Motor neuron (in vitro differentiated cells): ENCODE data around the gene CA6. TPM values are rescaled to one million over a fixed set of nuclear protein-coding genes. Genes with fewer than 3 reads are reported as not detected.
A peak's percentile ranks its signal among the peaks of the same experiment; 100 is the strongest.
"Not testable (repeated sequence)": the region's sequence is repeated elsewhere in the genome, so short reads cannot be mapped to it uniquely, and the experiment has no call there.

ENCODE experiments used
- ATAC-seq, 8 experiments: fragments of 200-7000 bp; cut with Tn5 transposase; replicated peaks in 6 of 8; 2 replicates each; pipeline ENCODE4 v1.8.0; 2021; ENCODE audit warnings: mild to moderate bottlenecking in 8 of 8, moderate library complexity in 8 of 8
- H3K27ac ChIP-seq, 2 donors: fragments of 250-450 bp; sonication (Bioruptor Pico); 2 replicates each; pipeline ENCODE4 v1.9.0; 2021; ENCODE audit warnings: antibody characterized with exemption in 2 of 2, mild to moderate bottlenecking in 2 of 2, moderate library complexity in 1 of 2
- H3K4me1 ChIP-seq, 2 donors: fragments of 250-450 bp; sonication (Bioruptor Pico); replicated peaks in 1 of 2; 2 replicates each; pipeline ENCODE4 v1.6.1; 2021; ENCODE audit warnings: antibody characterized with exemption in 2 of 2, mild to moderate bottlenecking in 2 of 2, moderate library complexity in 1 of 2
- H3K4me3 ChIP-seq, 5 donors: fragments of 250-450 bp; sonication (Bioruptor Pico); 2 replicates each; pipeline ENCODE4 v1.9.0; 2021; ENCODE audit warnings: antibody characterized with exemption in 5 of 5, mild to moderate bottlenecking in 5 of 5, moderate library complexity in 4 of 5
- WGBS, 10 experiments: fragments of 450-650 bp; shearing (Covaris generic); methylation state at CpG; one replicate each; pipeline ENCODE4 v1.0.0; 2022; 5-methylcytosine and 5-hydroxymethylcytosine counted together
- in situ Hi-C, 9 experiments: fragments of 400-800 bp; cut with MboI; loops; one replicate each; pipeline ENCODE4 v1.15.0; 2021; ENCODE audit warnings: low sequenced_read_pairs in 9 of 9, low pct_unique_long_range_greater_than_20kb in 2 of 9; ENCODE audit not compliant: unreplicated experiment in 9 of 9
- total RNA-seq, 8 experiments: library from RNA; unstranded; fragments of 300-600 nt; gene quantifications; 2 replicates each; pipeline versions ENCODE4 v1.2.3 to v1.2.4, GENCODE V29; 2022

The CA6 gene
- total RNA-seq, 8 experiments from 2014 or later: 0.17 to 0.52 TPM; not detected in 6

DNA sequence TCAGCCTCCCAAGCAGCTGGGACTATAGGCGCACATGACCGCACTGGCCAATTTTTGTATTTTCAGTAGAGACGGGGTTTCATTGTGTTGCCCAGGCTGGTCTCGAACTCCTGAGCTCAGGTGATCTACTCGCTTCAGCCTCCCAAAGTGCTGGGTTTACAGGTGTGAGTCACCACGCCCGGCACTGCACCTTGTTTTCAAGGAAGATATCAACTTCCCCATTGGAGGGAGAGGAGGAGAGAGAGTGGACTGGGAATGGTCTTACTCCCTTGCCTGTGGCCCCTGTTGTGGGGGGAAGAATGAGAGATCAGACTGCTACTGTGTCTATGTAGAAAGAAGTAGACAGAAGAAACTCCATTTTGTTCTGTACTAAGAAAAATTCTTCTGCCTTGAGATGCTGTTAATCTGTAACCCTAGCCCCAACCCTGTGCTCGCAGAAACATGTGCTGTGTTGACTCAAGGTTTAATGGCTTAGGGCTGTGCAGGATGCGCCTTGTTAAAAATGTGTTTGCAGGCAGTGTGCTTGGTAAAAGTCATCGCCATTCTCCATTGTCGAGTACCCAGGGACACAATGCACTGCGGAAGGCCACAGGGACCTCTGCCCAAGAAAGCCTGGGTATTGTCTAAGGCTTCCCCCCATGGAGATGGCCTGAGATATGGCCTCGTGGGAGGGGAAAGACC is 56.0 kb downstream of the CA6 start:
- H3K4me1 ChIP-seq, ATAC-seq, H3K27ac ChIP-seq, H3K4me3 ChIP-seq: not testable (repeated sequence)
- in situ Hi-C loops: loop anchor here in 1 of 9 experiments (10.0 kb wide), 1 partner anchor 103 kb away; no protein-coding TSS in a partner anchor
- WGBS, 10 experiments: 59 to 89% (median 82%) methylated on average over 3 to 13 of the region's 13 CpGs; no CpG with 5 or more reads in 2 of the 10 experiments

DNA sequence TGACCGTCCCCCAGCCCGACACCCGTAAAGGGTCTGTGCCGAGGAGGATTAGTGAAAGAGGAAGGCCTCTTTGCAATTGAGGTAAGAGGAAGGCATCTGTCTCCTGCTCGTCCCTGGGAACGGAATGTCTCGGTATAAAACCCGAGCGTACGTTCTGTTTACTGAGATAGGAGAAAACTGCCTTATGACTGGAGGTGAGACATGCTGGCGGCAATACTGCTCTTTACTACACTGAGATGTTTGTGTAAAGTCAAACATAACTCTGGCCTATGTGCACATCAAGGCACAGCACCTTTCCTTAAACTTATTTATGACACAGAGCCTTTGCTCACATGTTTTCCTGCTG is 56.5 kb downstream of the CA6 start:
- not testable (repeated sequence) for ATAC-seq, H3K27ac ChIP-seq, H3K4me3 ChIP-seq, H3K4me1 ChIP-seq
- in situ Hi-C loops: loop anchor here in 1 of 9 experiments (10.0 kb wide), 1 partner anchor 103 kb away; no protein-coding TSS in a partner anchor
- 50 to 100% (median 86%) methylated on average over 3 to 7 of the region's 11 CpGs; no CpG with 5 or more reads in 4 of the 10 experiments for WGBS, 10 experiments

DNA sequence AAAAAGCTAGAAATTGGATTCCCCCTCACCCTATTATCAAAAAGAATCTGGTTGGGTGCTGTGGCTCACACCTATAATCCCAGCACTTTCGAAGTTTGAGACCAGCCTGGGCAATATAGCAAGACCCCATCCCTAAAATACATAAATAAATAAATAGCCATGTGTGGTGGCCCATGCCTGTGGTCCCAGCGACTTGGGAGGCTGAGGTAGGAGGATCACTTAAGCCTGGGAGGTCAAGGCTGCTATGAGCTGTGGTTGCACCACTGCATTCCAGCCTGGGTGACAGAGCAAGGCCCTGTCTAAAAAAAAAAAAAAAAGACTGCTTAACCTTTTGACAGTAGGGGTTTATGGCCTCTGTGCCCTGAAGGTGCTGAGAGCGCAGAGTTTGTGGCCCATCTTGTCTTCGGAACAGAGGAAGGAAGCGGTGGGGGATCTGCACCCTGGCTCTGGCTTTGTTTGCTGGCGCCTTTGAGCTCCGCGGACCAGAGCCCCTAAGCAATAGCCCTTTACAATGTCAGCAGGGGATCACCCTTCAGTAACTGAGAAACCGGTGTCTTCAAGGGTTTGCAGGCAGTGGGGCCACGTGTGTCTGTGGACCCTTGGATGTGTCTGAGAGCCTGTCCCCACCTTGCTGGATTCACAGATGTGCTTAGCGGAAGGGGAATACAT is 58.5 kb downstream of the CA6 start:
- in situ Hi-C loops: loop anchor here in 1 of 9 experiments (10.0 kb wide), 1 partner anchor 101 kb away; no protein-coding TSS in a partner anchor
- 40 to 87% (median 76%) methylated on average over 1 to 10 of the region's 11 CpGs; no CpG with 5 or more reads in 1 of the 10 experiments for WGBS, 10 experiments
- Histone ChIP-seq H3K4me1 (peaks cover 0 to 8% of the 10 kb centered on the region in 2 donors), H3K27ac (no peak overlapping the region), H3K4me3 (no peak overlapping the region)
- ATAC-seq: no peak

GRCh38 chr1:9004700-9005394 is 59.2 kb downstream of the CA6 start:
- in situ Hi-C loops: loop anchor here in 1 of 9 experiments (10.0 kb wide), 1 partner anchor 100 kb away; no protein-coding TSS in a partner anchor
- 40 to 100% (median 71%) methylated on average over 1 to 17 of the region's 22 CpGs; no CpG with 5 or more reads in 3 of the 10 experiments for WGBS, 10 experiments

GRCh38 chr1:9005395-9005708 is 59.7 kb downstream of the CA6 start:
- WGBS, 10 experiments: 29 to 90% (median 53%) methylated on average over 2 to 8 of the region's 8 CpGs; no CpG with 5 or more reads in 1 of the 10 experiments
- H3K27ac ChIP-seq: no peak overlapping the region
- no peak overlapping the region for H3K4me3 ChIP-seq
- in situ Hi-C loops: loop anchor here in 1 of 9 experiments (10.0 kb wide), 1 partner anchor 99 kb away; no protein-coding TSS in a partner anchor
- ATAC-seq: no peak
- H3K4me1 ChIP-seq: peaks cover 0 to 8% of the 10 kb centered on the region in 2 donors

More at GRCh38 chr1:9004700-9005394, 59.2 kb downstream of the CA6 start:
- peaks cover 0 to 8% of the 10 kb centered on the region in 2 donors for H3K4me1 ChIP-seq
- peak; percentile 84 to 97 (median 92) for ATAC-seq
- no peak overlapping the region for H3K4me3 ChIP-seq
- no peak overlapping the region for H3K27ac ChIP-seq

DNA sequence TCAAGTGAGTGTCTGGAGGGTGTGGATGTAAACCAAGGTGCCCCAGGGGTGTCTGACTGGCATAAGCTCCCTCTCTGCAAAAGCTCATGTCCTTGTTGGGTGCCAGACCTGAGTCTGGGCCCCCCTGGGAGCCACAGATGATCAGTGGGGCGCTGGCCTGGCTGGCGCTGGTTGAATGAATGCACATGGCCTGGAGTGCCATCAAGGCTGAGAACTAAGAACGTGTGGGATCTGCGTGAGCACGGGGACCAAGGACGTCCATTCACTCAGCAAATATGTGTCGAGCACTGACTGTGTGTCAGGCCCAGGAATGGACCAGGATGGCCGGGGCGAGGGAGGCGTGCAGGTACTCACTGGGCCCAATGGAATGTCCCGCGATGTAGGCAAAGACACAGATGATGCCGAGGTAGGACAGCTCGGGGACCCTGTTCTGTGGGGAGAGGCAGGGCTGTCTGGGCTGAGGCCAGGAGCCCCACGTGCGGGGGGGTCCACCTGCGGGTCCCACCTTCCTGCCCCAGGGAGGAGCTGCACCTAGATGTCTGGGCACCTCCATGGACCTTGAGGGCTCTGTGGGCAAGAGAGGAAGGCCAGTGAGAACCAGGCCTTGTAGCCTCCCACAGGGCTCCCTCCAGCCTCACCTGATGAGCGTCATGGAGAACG is 61.4 kb downstream of the CA6 start:
- 60 to 100% (median 84%) methylated on average over 1 to 13 of the region's 19 CpGs; no CpG with 5 or more reads in 3 of the 10 experiments for WGBS, 10 experiments
- Histone ChIP-seq H3K4me3 (no peak overlapping the region), H3K4me1 (peaks cover 0 to 6% of the 10 kb centered on the region in 2 donors), H3K27ac (no peak overlapping the region)
- in situ Hi-C loops: loop anchor here in 1 of 9 experiments (10.0 kb wide), 1 partner anchor 98 kb away; no protein-coding TSS in a partner anchor
- no peak for ATAC-seq

DNA sequence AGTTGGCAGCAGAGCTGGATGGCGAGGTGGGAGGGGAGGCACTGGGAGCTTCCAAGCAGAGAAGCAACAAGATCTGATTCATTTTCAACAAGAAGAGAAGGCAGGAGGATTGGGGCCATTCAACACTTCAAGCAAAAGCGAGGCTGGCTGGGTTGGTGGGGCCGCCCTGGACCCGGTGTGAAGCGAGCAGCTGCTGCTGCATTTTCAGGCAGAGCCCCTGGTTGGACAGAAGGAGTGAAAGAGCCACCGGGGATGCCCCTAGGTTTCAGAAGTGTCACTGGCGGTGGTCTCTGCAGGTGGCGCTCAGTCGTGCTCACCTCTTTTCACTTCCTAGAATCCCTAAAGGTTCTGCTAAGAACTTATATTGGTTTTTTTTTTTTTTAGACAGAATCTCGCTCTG is 62.6 kb downstream of the CA6 start:
- in situ Hi-C loops: loop anchor here in 1 of 9 experiments (10.0 kb wide), 1 partner anchor 97 kb away; no protein-coding TSS in a partner anchor
- WGBS, 10 experiments: 80 to 100% (median 90%) methylated on average over 3 to 9 of the region's 10 CpGs; no CpG with 5 or more reads in 5 of the 10 experiments
- no peak for ATAC-seq
- H3K4me1 ChIP-seq: peaks cover 0 to 3% of the 10 kb centered on the region in 2 donors
- no peak overlapping the region for H3K4me3 ChIP-seq
- H3K27ac ChIP-seq: no peak overlapping the region

DNA sequence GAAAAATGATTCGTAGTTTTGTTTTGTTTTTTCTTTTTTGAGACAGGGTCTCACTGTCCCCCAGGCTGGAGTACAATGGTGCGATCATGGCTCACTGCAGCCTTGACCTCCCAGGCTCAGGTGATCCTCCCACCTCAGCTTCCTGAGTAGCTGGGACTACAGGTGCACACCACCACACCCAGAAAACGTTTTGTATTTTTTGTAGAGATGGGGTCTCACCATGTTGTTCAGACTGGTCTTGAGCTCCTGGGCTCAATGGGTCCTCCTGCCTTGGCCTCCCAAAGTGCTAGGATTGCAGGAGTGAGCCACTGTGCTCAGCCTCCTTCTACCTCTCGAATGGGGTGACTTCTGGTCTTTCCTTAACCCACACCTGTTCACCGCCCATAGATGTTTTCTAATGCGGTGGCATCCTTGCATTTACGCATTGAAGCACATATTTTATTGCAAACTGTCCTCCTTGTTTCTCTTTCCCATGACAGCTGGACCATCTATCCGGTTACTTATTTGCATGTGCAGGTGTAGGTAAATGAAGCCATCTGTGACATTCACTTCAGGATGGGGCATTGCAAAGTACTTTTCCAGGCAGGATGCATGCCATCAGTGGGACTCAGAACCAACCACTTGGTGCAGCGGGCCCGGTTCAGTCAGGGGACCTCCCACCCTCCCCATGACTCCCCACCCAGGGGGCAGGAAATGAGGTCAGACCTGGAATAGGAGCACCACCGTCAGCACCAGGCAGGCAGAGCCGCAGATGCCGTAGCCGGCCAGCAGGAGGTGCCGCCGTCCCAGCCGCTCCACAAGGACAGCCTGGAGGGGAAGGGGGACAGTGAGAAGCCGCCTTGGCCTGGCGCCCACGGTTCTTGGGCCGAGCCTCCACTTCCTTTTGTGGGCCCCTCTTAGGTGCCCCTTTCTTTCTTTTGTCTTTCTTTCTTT is 64.0 kb downstream of the CA6 start:
- Histone ChIP-seq H3K4me1 (peaks cover 0 to 2% of the 10 kb centered on the region in 2 donors), H3K4me3 (no peak overlapping the region), H3K27ac (no peak overlapping the region)
- in situ Hi-C loops: loop anchor here in 1 of 9 experiments (10.0 kb wide), 1 partner anchor 95 kb away; no protein-coding TSS in a partner anchor
- 63 to 100% (median 83%) methylated on average over 1 to 17 of the region's 21 CpGs for WGBS, 10 experiments
- ATAC-seq: peak in 4 of 8 experiments; percentile 19 to 61 (median 32)

DNA sequence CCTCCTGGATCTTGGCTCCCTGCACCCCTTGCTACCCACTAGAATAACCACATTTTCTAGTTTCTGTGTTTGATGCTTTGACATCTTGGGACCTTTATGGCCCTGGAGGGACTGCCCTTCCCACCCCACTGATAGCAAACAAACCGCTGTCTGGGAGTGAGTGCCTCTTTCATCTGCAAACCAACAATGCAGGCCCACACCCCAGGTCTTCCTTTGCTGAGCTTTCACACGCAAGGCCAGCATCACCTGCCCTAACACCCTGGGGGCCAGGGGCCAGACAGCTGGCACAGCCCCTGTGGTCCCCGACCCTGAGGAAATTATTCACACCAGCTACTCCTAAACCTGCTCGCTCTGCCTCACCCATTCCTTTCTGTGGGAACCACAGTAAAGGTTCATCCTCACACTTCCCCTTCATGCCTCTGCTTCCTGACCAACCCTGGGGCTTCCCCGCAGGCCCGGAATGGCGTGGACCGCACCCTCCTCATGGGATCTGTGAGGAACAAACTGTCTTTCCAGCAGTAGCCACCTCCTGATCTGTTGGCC is 65.2 kb downstream of the CA6 start:
- in situ Hi-C loops: no loop called here
- Histone ChIP-seq H3K27ac (no peak overlapping the region), H3K4me1 (no peaks in the 10 kb centered on the region), H3K4me3 (no peak overlapping the region)
- WGBS, 10 experiments: 65 to 100% (median 83%) methylated on average over 1 to 7 of the region's 8 CpGs; no CpG with 5 or more reads in 1 of the 10 experiments
- ATAC-seq: peak in 2 of 8 experiments; percentile 50 to 83

- 67 to 90% (median 80%) methylated on average over 1 to 8 of the region's 8 CpGs; no CpG with 5 or more reads in 3 of the 10 experiments for WGBS, 10 experiments
- ATAC-seq: no peak
- no peak overlapping the region for H3K27ac ChIP-seq
- in situ Hi-C loops: no loop called here
- no peaks in the 10 kb centered on the region for H3K4me1 ChIP-seq
- no peak overlapping the region for H3K4me3 ChIP-seq
These were observed 68.2 kb downstream of the CA6 start for GRCh38 chr1:9013819-9014218.
